GM21526 (cell line): ENCODE results near the gene GRK4.
"Not testable (repeated sequence)": the region's sequence is repeated elsewhere in the genome, so short reads cannot be mapped to it uniquely, and the experiment has no call there.

Experiments
- ATAC-seq: cut with Tn5 transposase; IDR thresholded peaks from one replicate; pipeline ENCODE4 v1.9.1; 2021; ENCODE audit warnings: moderate library complexity; ENCODE audit not compliant: unreplicated experiment, low FRiP score

The GRK4 gene

DNA sequence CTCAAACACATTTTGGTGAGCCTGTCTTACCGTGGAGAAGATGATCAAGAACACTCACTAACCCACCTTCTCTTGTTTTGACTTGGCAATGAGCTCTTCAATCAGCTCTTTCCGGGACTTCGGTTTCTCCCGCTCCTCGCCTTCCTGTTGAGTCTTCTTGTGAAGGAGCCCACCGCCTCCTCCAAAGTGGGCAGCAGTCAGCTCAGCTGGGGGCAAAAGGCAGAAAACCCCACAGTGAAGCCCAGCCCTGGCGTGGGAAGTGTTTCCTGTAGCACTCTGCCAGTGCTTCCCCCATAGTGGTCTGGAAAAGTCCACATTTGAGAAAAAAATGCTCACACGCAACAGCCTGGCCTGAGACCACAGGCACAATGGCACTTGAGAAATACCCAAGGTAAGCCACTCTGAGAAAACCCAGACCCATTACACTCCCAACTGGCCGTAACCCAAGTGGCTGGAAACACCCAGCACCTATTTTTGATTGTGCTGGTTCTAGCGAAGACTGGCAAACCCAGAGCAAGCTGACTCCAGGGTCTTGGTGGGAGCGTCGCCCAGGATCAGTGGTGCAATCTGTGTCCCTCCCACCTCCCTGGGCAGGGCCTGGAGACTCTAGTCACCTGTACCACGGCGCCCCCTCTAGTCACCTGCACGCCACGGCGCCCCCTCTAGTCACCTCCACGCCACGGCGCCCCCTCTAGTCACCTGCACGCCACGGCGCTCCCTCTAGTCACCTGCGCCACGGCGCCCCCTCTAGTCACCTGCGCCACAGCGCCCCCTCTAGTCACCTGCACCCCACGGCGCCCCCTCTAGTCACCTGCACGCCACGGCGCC lies 8.8 kb upstream of the GRK4 start:
- no peak for ATAC-seq

DNA sequence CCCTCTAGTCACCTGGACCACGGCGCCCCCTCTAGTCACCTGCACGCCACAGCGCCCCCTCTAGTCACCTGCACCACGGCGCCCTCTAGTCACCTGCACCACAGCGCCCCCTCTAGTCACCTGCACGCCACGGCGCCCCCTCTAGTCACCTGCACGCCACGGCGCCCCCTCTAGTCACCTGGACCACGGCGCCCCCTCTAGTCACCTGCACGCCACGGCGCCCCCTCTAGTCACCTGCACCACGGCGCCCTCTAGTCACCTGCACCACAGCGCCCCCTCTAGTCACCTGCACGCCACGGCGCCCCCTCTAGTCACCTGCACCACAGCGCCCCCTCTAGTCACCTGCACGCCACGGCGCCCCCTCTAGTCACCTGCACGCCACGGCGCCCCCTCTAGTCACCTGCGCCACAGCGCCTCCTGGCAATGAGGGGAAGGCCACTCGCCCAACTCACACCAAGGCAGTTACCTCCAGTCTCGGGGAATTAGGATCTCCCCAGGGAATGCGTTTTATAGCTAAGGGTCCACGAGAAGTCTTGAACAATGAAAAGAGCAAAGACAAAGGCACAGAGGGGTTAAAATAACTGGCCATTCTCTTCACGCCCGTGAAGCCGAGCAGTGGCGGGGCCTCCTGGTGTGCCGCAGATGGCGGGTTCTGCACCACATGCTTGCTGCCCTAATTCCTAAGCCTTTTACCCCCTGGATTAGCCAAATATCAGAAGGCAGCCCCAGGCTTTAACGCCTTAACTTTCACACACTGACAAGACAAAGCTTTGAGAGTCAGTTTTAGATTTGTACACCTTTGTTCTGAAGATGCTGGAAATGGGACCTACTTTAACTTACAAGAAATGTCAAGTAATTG lies 8.0 kb upstream of the GRK4 start:
- ATAC-seq: not testable (repeated sequence)

DNA sequence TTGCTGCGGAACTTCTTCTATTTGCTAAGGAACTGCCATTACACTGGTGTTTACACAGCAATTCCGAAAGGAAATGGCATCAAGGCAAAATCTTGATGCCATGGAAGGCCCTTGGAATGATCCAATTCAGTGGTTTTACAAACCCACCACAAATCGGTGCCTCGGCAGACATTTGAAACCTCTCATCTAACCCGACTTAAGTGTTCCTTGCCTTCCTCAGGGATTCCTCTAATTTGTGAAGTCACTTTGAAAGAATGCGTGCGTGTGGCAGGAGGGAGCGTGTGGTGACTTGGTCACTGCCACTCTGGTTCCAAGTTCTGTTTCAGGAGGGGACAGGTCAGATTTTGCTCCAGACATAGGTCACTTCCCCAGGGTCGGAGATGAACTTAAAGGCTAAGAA lies 4.9 kb upstream of the GRK4 start:
- ATAC-seq: no peak

DNA sequence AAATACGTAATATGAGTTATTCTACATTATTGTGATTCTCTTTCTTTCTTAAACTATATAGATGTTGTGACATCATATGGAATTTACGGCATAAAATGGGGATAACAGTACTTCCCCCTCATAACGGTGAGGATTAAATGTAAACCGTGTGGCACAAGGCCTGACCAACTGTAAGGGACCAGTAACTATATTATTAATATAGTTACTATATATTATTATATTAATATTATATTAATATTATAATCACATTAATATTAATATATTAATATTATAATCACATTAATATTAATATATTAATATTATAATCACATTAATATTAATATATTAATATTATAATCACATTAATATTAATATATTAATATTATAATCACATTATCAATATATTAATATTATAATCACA lies 2.9 kb upstream of the GRK4 start:
- not testable (repeated sequence) for ATAC-seq

DNA sequence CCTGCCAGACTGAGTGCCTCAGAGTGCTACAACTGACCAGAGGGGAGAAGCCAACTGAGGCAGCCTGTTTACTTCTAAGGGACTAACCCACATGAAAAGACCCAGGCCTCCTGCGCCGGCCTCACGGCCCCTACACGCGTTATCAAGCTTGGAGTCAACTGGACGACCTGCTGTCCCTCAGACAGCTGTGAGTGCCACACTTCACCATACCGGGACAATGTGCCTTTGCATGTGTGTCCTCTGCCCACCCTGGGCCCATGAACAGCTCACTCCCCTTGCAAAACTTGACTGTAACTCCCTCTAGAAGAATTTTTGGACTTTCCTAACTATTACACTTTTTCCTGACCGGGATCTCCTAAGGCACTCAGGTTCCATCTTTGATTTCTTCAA lies 2.0 kb upstream of the GRK4 start:
- no peak for ATAC-seq

DNA sequence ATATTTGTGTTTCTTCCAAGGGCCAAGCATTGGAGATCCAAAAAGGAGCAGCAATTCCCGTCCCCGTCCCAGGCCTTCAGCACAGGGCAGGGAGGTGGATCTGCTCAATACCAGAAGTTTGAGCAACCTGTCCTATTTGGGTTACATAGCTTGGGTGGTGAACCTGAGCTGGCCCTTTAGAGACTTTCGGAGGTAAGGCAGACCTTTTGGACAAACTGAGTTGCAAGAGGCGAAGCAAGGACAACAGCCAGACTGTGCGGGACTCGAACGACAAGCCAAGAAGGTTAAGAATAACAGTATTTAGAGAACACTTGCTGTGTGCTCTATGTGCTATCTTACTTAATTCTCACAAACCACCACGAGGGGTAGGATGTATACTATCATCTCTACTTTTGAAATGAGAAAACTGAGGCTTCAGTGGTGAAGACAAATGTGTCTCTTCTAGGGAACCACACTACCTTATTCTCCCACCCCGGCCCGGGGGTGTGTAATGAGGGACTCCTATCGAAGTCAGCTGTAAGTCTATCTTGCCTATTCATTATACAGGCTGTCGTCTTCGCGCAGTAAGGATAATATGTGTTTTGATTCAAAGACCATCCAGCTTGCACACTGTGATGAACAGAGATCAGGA lies 1.4 kb upstream of the GRK4 start:
- ATAC-seq: no peak

DNA sequence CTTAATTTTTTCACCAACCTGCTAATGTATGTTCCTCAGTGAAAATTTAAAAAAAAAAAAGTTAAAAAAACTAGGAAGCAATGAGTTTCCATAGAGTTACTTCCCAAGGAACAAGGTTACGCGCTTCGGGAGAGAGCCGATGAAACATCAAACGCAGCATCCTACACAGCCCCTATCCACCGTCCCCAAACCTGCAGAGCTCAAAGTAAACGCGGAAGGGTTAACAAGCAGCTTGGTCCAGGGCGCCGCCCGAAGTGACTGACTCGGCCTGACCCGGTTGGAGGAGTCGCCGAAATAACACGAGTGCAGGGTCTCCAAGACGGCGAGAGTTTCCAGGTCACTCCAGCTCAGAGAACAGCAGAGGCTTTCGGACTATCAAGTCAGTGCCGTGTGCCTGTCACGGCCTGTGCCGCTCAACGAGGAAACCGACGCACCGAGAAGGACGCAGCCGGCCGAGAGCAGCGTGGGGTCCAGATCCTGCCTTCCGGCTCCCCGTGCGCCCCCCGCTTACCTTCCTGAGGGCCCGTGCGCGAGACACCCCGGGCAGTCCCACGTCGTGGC lies 677 bp upstream of the GRK4 start:
- ATAC-seq: peak; percentile 25

DNA sequence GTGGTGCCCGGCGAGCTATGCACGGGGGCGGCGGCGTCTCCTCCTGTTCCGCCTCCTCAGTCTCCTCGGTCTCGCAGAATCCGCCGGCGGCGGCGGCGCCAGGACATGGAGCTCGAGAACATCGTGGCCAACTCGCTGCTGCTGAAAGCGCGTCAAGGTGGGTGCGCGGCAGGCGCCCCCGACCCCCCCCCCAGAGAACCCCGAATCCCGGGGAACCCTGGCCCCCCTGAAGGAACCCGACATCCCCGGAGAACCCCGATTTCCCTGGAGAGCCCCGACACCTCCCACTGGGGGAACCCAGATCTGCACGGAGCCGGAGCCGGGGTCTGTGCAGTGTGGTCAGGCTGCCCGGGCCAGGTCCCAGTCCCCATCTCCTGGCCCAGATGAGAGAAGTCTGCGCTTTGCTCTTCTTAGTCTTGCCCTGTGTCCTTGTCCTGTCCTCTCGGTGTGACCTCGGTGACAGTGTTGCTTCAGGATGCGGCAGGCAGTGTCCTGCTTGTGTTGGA lies 648 bp downstream of the GRK4 start:
- peak; percentile 21 for ATAC-seq

DNA sequence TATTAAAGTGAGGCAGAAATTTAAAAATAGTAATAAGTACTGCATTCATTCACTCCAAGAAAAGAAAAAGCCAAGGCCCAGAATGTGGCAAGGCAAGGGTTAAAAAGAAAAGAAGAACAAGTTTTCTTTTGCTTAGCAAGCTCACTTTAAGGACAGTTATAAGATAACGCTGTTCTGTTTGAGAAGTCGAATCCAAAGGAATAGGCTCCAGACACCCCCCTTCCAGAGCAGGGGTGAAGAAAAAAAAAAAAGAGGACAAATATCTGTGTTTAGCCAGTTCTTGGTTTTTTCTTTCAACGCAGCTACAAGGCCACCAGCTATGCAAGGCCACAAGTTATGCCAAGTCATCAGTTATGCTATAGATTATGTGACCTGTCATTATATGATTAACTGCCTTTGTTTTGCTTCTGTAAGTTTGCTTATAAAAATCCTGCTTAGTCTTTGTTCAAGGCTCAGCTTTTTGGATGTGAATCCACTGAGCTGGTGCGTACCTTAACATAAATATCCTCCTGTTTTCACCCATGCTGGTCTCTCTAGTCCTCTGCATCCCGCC lies 1.4 kb downstream of the GRK4 start:
- ATAC-seq: no peak

DNA sequence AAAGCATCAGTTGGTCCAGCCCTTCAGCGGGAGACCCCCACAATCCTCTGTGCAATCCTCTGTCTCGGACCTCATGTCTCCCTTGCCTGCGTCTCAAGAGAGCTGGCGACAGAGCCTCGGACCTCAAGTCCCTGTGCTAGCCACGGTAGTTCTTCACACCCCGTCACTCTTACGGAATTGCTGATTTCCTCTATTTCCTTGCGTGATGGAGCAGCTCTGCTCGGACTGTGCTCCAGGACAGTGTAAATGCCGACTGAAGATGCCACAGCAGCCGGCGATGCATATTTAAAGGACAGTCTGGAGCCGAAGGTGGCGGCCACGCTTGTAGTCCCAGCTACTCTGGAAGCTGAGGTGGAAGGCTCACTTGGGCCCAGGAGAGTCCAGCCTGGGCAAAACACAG lies 1.9 kb downstream of the GRK4 start:
- no peak for ATAC-seq

DNA sequence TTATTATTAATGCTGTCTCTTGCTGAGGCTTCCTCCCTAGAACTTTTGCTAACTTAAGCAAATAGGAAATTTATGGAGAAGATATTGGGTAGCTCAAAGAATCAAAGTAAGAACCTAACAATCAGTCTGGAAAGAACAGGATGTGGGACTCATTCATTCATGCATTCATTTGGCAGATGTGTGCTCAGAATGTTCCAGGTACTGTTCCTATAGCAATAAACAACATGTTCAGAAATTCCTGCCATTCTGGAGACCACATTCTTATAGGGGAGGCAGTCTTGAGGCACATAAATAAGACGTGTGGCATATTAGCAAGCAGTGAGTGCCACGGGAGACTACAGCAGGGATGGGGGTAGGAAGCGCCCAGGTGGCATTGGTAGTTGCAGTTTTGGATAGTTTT lies 5.0 kb downstream of the GRK4 start:
- no peak for ATAC-seq

DNA sequence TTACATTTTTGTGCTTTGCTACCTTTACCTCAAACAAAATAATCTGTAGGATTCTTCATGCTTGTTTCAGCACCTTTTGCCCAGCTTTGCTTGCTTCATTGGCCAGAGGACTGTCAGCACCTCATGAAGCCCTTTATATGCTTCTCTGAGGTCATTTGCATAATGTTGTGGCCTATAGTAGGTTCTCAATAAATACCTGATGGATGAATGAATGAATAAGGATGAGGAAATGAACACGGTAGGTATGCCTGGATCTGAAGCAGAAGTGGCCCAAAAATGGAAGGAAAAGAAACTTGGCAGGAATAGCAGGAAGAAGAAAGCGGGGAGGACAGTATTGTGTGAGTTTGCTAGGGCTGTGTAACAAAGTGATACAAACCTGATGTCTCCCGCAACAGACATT lies 7.9 kb downstream of the GRK4 start:
- ATAC-seq: no peak

DNA sequence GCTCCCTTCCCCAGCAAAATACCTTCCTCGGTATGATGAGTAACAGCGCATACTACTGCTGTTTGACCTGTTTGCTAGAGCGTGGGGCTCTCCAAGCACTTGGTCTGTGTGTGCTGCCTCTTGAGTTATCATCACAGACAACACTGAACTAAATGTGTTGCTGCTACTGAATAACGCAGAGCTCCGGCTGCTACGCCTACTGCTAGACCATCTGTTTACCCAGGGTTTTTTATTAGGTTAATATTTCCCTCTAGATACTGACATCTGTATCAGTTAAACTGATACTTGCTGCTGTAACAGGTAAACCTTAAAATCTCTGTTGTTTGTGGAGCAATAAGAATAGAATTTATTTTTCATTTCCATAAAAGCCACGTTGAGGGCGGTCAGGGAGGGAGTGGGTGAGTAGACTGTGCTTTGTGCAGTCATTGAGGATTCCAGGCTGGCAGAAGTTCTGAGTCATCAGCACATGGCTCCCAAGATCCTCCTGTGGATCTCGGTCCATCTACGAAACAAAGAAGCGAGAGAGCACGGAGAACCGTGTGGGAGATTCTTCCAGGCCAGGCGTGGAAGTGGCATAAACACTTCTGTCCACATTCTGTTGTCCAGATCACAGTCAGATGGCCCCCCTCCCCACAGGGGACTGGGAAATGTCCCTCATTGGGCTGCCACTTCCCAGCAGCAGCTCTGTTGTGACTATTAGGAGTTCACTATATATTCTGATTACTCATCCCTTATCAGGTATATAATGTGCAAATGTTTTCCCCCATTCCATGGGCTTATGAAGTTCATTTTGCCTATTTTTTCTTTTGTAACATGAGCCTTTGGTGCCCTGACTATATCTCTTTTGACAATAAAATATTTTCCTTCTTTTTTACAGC lies 14.1 kb downstream of the GRK4 start:
- ATAC-seq: no peak

DNA sequence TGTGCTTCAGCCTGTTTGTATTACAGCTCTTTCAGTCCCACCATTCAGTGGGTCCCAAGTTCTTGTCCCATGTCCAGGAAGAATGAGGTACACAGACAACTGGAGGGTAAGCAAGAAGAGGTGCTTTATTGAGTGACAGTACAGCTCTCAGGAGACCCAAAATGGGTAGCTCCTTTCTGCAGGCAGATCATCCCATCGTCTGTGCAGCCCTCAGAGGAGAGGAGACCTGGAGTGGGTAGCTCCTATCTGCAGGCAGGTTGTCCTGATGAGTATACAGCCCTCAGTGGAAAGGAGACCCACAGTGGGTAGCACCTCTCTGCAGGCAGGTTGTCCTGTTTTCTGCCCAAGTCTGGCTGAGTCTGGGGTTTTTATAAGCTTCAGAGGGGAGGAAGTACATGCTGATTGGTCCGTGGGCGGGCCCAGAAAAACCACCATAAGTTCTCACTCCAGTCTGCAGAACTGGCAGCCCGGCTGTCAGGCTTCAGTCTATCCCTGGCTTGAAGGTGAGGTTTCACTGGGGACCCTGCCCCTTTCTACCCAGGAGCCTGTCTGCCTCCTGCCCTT lies 18.0 kb downstream of the GRK4 start:
- ATAC-seq: no peak

DNA sequence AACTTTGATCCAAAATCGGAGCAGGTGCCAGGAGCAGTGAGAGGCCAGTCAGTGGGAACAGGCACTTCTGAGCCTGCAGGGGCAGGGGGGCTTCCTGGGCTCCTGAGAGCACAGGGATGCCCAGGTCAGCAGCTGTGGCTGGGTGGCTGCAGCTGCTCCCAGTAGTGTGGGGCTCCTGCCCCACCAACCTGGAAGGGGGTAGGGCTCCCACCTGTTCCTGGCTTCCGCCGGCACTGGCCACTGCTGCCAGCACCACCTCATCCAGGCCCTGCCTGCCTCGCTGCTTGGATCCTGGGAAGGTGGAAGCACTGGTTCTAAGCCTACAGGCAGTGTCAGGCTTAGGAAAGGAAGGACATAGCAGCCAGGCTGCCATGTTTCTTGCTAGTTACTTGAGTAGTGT lies 18.6 kb downstream of the GRK4 start:
- no peak for ATAC-seq

DNA sequence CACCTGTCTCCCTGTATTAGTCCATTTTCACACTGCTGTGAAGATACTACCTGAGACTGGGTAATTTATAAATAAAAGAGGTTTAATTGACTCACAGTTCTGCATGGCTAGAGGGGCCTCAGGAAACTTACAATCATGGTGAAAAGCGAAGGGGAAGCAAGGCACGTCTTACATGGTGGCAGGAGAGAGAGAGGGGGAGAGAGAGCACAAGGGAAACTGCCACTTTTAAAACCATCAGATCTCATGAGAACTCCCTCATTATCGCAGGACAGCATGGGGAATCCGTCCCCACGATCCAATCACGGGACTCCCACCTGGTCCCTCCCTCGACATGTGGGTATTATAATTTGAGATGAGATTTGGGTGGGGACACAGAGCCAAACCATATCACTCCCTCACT lies 20.3 kb downstream of the GRK4 start:
- ATAC-seq: not testable (repeated sequence)

DNA sequence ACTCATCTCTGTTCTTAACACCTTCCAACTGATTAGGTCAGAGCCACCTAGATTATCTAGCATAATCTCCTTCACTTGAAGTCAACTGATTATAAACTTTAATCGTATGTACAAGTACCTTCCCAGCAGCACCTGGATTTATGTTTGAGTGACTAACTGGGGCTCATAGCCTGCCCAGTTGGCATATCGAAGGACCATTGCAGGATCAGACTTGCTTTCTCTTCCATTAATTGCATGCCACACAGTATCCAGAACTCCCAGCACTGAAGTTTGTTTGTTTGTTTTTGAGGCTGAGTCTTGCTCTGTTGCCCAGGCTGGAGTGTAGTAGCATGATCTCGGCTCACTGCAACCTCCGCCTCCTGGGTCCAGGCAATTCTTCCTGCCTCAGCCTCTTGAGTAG lies 27.9 kb downstream of the GRK4 start:
- no peak for ATAC-seq

DNA sequence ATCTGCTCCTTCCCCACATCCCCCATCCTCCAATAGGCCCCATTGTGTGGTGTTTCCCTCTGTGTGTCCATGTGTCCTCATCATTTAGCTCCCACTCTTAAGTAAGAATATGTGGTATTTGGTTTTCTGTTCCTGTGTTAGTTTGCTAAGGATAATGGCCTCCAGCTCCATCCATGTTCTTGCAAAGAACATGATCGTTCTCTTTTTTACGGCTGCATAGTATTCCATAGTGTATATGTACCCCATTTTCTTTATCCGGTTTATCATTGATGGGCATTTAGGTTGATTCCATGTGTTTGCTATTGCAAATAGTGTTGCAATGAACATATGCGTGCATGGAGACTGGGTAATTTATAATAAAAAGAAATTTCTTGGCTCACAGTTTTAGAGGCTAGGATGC lies 31.5 kb downstream of the GRK4 start:
- no peak for ATAC-seq

DNA sequence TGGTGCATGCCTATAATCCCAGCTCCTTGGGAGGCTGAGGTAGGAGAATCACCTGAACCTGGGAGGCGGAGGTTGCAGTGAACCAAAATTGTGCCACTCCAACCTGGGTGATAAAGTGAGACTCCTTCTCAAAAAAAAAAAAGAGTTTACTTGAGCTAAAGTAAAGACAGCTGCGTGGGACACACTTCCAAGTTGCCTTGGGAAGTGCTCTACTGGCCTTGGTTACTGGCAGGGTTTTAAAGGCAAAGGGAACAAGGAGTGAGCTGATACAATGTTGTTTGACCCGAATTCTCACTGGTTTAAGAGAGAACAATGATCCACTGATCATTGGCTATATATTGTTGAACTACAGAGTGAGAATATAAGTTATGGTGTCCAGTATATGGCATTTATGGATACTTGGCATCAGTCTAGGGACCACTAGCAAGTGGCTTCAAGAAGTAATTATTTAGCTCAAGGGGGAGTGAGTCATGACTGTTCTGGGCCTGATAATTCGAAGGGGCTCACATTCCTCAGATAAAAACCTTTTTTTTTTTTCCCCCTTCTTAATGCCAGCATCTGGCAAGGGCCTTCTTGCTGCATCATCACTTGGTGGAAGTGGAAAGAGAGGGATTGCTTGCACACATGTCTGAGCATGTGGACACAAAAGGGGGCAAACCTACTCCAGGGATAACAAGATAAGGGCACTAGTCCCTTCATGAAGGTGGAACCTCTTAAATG lies 32.3 kb downstream of the GRK4 start:
- ATAC-seq: no peak
